ENCODE results near the gene MRPL36.

Gene MRPL36

DNA sequence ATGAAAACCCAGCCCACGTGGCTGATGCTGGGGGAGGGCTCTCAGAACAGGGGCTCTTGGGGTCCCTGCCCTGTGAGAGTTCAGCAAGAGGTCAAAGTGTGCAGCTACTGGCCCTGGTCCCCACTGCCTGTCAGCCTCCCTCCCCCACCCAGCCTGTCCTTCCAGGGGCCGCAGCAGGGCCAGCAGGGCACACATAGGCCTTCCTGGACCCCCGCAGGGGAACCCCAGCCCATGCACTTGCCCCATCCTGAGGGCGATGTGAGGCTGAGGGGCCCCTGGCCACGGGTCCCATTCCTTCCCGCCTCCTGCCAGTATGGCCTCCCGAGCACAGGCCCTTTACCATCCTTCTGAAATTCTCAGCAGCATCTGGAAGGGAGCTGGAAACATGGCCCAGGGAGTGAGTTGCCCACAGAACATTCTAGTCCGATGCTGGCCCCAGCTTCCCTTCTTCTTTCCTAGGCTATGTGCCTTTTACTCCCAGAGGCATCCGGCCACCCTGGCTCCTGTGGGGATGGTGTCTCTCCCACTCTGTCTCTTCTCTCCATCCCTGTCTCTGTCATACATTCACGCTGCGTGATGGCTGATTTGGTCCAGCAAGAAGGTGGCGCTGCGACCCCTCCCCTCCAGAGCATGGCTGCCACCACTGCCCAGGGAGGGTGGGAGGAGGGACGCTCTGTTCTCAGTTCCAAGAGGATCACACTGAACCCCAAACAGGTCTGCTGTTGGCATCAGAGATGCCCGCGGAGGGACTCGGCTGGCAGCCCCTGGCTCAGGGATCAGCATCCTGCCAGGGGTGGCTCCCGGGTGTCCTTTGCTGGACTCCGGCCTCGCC, 19.6 kb downstream of the MRPL36 start:
- Histone ChIP-seq H3K27ac (ENCODE audit: insufficient read depth in 1 of 2, low read depth in 1 of 2, low read length in 2 of 2, poor library complexity in 1 of 2, severe bottlenecking in 2 of 2) (no peak overlapping the region), H3K9me3 (ENCODE audit: control extremely low read depth in 1 of 5, control insufficient read depth in 4 of 5, insufficient read depth in 2 of 5, low read depth in 1 of 5, low read length in 4 of 5) (no peaks in the 10 kb centered on the region), H3K27me3 (replicated peaks in 2 of 5; ENCODE audit: control insufficient read depth in 4 of 5, insufficient read depth in 5 of 5, low read length in 4 of 5) (peaks cover 0 to 46% (median 9%) of the 10 kb centered on the region in 5 experiments), H3K36me3 (ENCODE audit: control insufficient read depth in 4 of 4, insufficient read depth in 4 of 4, low read length in 3 of 4) (no peaks in the 10 kb centered on the region), H3K4me1 (ENCODE audit: control extremely low read depth in 1 of 4, control insufficient read depth in 4 of 4, insufficient read depth in 4 of 4, low read length in 3 of 4) (no peaks in the 10 kb centered on the region), H3K4me3 (ENCODE audit: control insufficient read depth in 1 of 7, extremely low read depth in 1 of 7, insufficient read depth in 4 of 7, low read depth in 2 of 7, low read length in 6 of 7) (no peak overlapping the region)
- ChIA-PET POLR2A (no interaction called here), CTCF (no interaction called here)
- WGBS (ENCODE audit: insufficient coverage), result 85% methylated on average over 14 of the region's 20 CpGs
- no peak for DNase-seq

GRCh38 chr5:1779021-1779680, 20.5 kb downstream of the MRPL36 start:
- H3K36me3 ChIP-seq (ENCODE audit: control insufficient read depth in 4 of 4, insufficient read depth in 4 of 4, low read length in 3 of 4), result no peaks in the 10 kb centered on the region
- H3K4me3 ChIP-seq (ENCODE audit: control insufficient read depth in 1 of 7, extremely low read depth in 1 of 7, insufficient read depth in 4 of 7, low read depth in 2 of 7, low read length in 6 of 7), result no peak overlapping the region
- WGBS (ENCODE audit: insufficient coverage), result 89% methylated on average over 26 of the region's 32 CpGs
- ChIA-PET CTCF (no interaction called here), POLR2A (no interaction called here)
- H3K27me3 ChIP-seq (replicated peaks in 2 of 5; ENCODE audit: control insufficient read depth in 4 of 5, insufficient read depth in 5 of 5, low read length in 4 of 5), result peaks cover 0 to 46% (median 9%) of the 10 kb centered on the region in 5 experiments
- no peaks in the 10 kb centered on the region for H3K9me3 ChIP-seq (ENCODE audit: control extremely low read depth in 1 of 5, control insufficient read depth in 4 of 5, insufficient read depth in 2 of 5, low read depth in 1 of 5, low read length in 4 of 5)
- DNase-seq, result no peak
- no peaks in the 10 kb centered on the region for H3K4me1 ChIP-seq (ENCODE audit: control extremely low read depth in 1 of 4, control insufficient read depth in 4 of 4, insufficient read depth in 4 of 4, low read length in 3 of 4)
- H3K27ac ChIP-seq (ENCODE audit: insufficient read depth in 1 of 2, low read depth in 1 of 2, low read length in 2 of 2, poor library complexity in 1 of 2, severe bottlenecking in 2 of 2), result no peak overlapping the region

DNA sequence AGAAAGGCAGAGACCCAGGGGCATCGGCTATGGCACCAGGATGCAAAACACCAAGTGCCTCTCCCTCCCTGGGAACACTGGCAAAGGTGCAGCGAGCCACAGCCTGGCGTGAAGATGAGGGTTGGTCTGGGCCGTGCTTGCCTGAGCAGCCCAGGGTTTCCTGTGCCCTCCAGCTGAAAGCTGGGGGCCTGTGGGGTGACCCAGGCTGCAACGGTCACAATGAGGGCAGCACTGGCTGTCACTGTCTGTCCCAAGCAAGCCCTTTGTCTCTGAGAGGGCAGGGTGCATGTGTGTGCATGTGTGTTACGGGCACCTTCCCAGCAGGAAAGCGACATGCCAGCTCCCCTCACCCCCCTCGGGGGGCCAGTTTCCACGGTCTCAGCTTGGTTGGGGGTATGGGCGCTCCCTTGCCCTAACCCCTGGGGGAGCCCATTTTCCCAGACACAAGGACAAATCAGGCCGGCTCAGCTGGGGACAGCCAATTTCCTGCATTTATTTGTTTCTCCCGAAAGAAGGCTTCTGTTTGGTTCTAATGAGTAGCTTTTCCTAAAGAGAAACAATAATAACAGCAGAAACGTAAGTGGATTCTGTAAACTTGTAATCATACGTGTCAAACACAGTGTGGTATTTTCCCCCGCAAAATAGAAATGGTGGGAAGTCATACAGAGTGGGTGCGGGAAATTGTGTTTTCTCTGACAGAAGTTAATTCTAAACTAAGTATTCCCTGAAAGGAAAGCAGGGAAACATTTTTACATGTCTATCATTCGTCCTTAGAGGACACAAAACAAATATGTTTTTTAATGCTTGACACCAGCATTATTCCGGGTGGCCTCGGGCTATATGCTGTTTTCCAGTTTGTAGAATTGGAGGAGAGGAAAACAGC, 21.3 kb downstream of the MRPL36 start:
- H3K36me3 ChIP-seq (ENCODE audit: control insufficient read depth in 4 of 4, insufficient read depth in 4 of 4, low read length in 3 of 4), result no peaks in the 10 kb centered on the region
- H3K27ac ChIP-seq (ENCODE audit: insufficient read depth in 1 of 2, low read depth in 1 of 2, low read length in 2 of 2, poor library complexity in 1 of 2, severe bottlenecking in 2 of 2), result no peak overlapping the region
- peaks cover 0 to 40% (median 9%) of the 10 kb centered on the region in 5 experiments for H3K27me3 ChIP-seq (replicated peaks in 2 of 5; ENCODE audit: control insufficient read depth in 4 of 5, insufficient read depth in 5 of 5, low read length in 4 of 5)
- WGBS (ENCODE audit: insufficient coverage), result 71% methylated on average over 14 of the region's 19 CpGs
- H3K4me3 ChIP-seq (ENCODE audit: control insufficient read depth in 1 of 7, extremely low read depth in 1 of 7, insufficient read depth in 4 of 7, low read depth in 2 of 7, low read length in 6 of 7), result no peak overlapping the region
- DNase-seq, result no peak
- H3K4me1 ChIP-seq (ENCODE audit: control extremely low read depth in 1 of 4, control insufficient read depth in 4 of 4, insufficient read depth in 4 of 4, low read length in 3 of 4), result no peaks in the 10 kb centered on the region
- POLR2A ChIA-PET, result no interaction called here
- CTCF ChIA-PET, result no interaction called here
- no peaks in the 10 kb centered on the region for H3K9me3 ChIP-seq (ENCODE audit: control extremely low read depth in 1 of 5, control insufficient read depth in 4 of 5, insufficient read depth in 2 of 5, low read depth in 1 of 5, low read length in 4 of 5)

DNA sequence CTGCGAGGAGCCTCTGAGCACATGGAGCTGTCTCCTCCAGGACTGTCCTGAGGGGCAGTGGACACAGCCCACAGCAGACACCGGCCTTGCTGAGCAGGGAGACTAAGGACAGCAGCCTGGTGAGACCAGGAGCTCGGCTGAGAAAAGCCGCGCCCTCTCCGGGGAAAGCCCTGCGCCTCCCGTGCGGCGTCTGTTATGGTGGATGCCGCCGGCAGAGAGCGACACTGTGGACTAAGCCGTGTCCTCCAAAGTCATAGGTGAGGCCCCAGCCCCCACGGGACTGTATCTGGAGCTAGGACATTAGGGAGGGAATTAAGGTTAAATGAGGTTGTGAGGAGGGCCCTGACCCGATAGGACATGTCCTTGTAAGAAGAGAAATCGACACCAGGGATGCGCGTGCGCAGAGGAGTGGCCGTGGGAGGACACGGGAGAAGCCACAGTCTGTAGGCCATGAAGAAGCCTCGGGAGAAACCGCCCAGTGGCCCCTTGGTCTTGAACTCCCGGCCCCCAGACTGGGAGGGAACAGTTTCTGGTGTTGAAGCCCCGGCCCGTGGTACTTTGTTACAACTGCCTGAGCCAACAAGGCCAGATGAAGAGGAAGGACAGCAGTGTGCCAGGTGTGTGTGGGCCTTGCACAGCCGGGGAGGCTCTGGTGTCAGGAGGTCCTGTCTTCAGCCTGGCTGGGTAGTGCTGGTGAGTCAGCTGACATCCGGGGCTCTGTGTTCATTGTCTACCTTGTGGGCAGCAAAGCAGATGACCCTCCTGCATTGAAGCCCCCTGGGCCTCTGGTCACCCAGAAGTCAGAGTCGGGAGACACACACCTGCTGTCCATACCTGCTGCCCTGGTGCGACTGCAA, 22.1 kb downstream of the MRPL36 start:
- no peak overlapping the region for H3K4me3 ChIP-seq (ENCODE audit: control insufficient read depth in 1 of 7, extremely low read depth in 1 of 7, insufficient read depth in 4 of 7, low read depth in 2 of 7, low read length in 6 of 7)
- H3K27ac ChIP-seq (ENCODE audit: insufficient read depth in 1 of 2, low read depth in 1 of 2, low read length in 2 of 2, poor library complexity in 1 of 2, severe bottlenecking in 2 of 2), result no peak overlapping the region
- H3K9me3 ChIP-seq (ENCODE audit: control extremely low read depth in 1 of 5, control insufficient read depth in 4 of 5, insufficient read depth in 2 of 5, low read depth in 1 of 5, low read length in 4 of 5), result no peaks in the 10 kb centered on the region
- 91% methylated on average over 31 of the region's 31 CpGs for WGBS (ENCODE audit: insufficient coverage)
- H3K4me1 ChIP-seq (ENCODE audit: control extremely low read depth in 1 of 4, control insufficient read depth in 4 of 4, insufficient read depth in 4 of 4, low read length in 3 of 4), result no peaks in the 10 kb centered on the region
- ChIA-PET POLR2A (no interaction called here), CTCF (interaction anchor here (1.4 kb wide), 1 partner anchor 15 kb away, joined by 3 read pairs; no protein-coding TSS in a partner anchor)
- no peaks in the 10 kb centered on the region for H3K36me3 ChIP-seq (ENCODE audit: control insufficient read depth in 4 of 4, insufficient read depth in 4 of 4, low read length in 3 of 4)
- peaks cover 0 to 38% (median 12%) of the 10 kb centered on the region in 5 experiments for H3K27me3 ChIP-seq (replicated peaks in 2 of 5; ENCODE audit: control insufficient read depth in 4 of 5, insufficient read depth in 5 of 5, low read length in 4 of 5)
- no peak for DNase-seq

GRCh38 chr5:1776831-1777230, 22.8 kb downstream of the MRPL36 start:
- no peaks in the 10 kb centered on the region for H3K4me1 ChIP-seq (ENCODE audit: control extremely low read depth in 1 of 4, control insufficient read depth in 4 of 4, insufficient read depth in 4 of 4, low read length in 3 of 4)
- POLR2A ChIA-PET, result no interaction called here
- CTCF ChIA-PET, result interaction anchor here (1.4 kb wide), 1 partner anchor 16 kb away, joined by 3 read pairs; no protein-coding TSS in a partner anchor
- H3K27me3 ChIP-seq (replicated peaks in 2 of 5; ENCODE audit: control insufficient read depth in 4 of 5, insufficient read depth in 5 of 5, low read length in 4 of 5), result peaks cover 0 to 39% (median 12%) of the 10 kb centered on the region in 5 experiments
- no peaks in the 10 kb centered on the region for H3K36me3 ChIP-seq (ENCODE audit: control insufficient read depth in 4 of 4, insufficient read depth in 4 of 4, low read length in 3 of 4)
- 89% methylated on average over 5 of the region's 6 CpGs for WGBS (ENCODE audit: insufficient coverage)
- no peak overlapping the region for H3K4me3 ChIP-seq (ENCODE audit: control insufficient read depth in 1 of 7, extremely low read depth in 1 of 7, insufficient read depth in 4 of 7, low read depth in 2 of 7, low read length in 6 of 7)
- H3K9me3 ChIP-seq (ENCODE audit: control extremely low read depth in 1 of 5, control insufficient read depth in 4 of 5, insufficient read depth in 2 of 5, low read depth in 1 of 5, low read length in 4 of 5), result no peaks in the 10 kb centered on the region
- no peak for DNase-seq
- no peak overlapping the region for H3K27ac ChIP-seq (ENCODE audit: insufficient read depth in 1 of 2, low read depth in 1 of 2, low read length in 2 of 2, poor library complexity in 1 of 2, severe bottlenecking in 2 of 2)

- peak in 2 of 3 donors; percentile 10 to 21 for DNase-seq
- Histone ChIP-seq H3K4me1 (ENCODE audit: control extremely low read depth in 1 of 4, control insufficient read depth in 4 of 4, insufficient read depth in 4 of 4, low read length in 3 of 4) (no peaks in the 10 kb centered on the region), H3K27ac (ENCODE audit: insufficient read depth in 1 of 2, low read depth in 1 of 2, low read length in 2 of 2, poor library complexity in 1 of 2, severe bottlenecking in 2 of 2) (no peak overlapping the region), H3K27me3 (replicated peaks in 2 of 5; ENCODE audit: control insufficient read depth in 4 of 5, insufficient read depth in 5 of 5, low read length in 4 of 5) (peaks cover 0 to 30% (median 8%) of the 10 kb centered on the region in 5 experiments), H3K4me3 (ENCODE audit: control insufficient read depth in 1 of 7, extremely low read depth in 1 of 7, insufficient read depth in 4 of 7, low read depth in 2 of 7, low read length in 6 of 7) (no peak overlapping the region), H3K9me3 (ENCODE audit: control extremely low read depth in 1 of 5, control insufficient read depth in 4 of 5, insufficient read depth in 2 of 5, low read depth in 1 of 5, low read length in 4 of 5) (no peaks in the 10 kb centered on the region), H3K36me3 (ENCODE audit: control insufficient read depth in 4 of 4, insufficient read depth in 4 of 4, low read length in 3 of 4) (no peaks in the 10 kb centered on the region)
- WGBS (ENCODE audit: insufficient coverage), result 46% methylated on average over 5 of the region's 5 CpGs
- CTCF ChIA-PET, result interaction anchor here (0.9 to 1.2 kb wide), 2 partner anchors 10 to 60 kb away, joined by 3 read pairs; no protein-coding TSS in a partner anchor
- POLR2A ChIA-PET, result no interaction called here
These were observed 27.0 kb downstream of the MRPL36 start for GRCh38 chr5:1772634-1773033.
